GM18867 (cell line): ENCODE results near the gene ZNF408.

Experiments used
- ATAC-seq: cut with Tn5 transposase; IDR thresholded peaks from one replicate; pipeline ENCODE4 v1.9.1; 2021; ENCODE audit warnings: mild to moderate bottlenecking, moderate library complexity; ENCODE audit not compliant: unreplicated experiment

The ZNF408 gene

GRCh38 chr11:46725338-46726205 lies 24.7 kb downstream of the ZNF408 start:
- no peak for ATAC-seq

- no peak for ATAC-seq
These were observed 25.5 kb downstream of the ZNF408 start for GRCh38 chr11:46726206-46726862.

GRCh38 chr11:46727952-46728658 lies 27.3 kb downstream of the ZNF408 start:
- no peak for ATAC-seq

- no peak for ATAC-seq
These were observed 27.8 kb downstream of the ZNF408 start for GRCh38 chr11:46728659-46729040.

GRCh38 chr11:46729110-46730027 lies 28.5 kb downstream of the ZNF408 start:
- no peak for ATAC-seq

GRCh38 chr11:46731545-46731944 lies 30.7 kb downstream of the ZNF408 start:
- ATAC-seq: no peak

- no peak for ATAC-seq
These were observed 32.4 kb downstream of the ZNF408 start for GRCh38 chr11:46733234-46733633.

- ATAC-seq: no peak
These were observed 35.3 kb downstream of the ZNF408 start for GRCh38 chr11:46736146-46736545.

- ATAC-seq: no peak
These were observed 35.8 kb downstream of the ZNF408 start for GRCh38 chr11:46736615-46737014.

- no peak for ATAC-seq
These were observed 36.9 kb downstream of the ZNF408 start for GRCh38 chr11:46737699-46738098.

GRCh38 chr11:46738887-46739286 lies 38.1 kb downstream of the ZNF408 start:
- ATAC-seq: no peak

- ATAC-seq: no peak
These were observed 41.0 kb downstream of the ZNF408 start for GRCh38 chr11:46741600-46742484.

- no peak for ATAC-seq
These were observed 42.2 kb downstream of the ZNF408 start for GRCh38 chr11:46743043-46743442.

- ATAC-seq: no peak
These were observed 43.0 kb downstream of the ZNF408 start for GRCh38 chr11:46743693-46744339.

GRCh38 chr11:46745328-46745727 lies 44.5 kb downstream of the ZNF408 start:
- no peak for ATAC-seq

- ATAC-seq: no peak
These were observed 45.2 kb downstream of the ZNF408 start for GRCh38 chr11:46745995-46746394.

- ATAC-seq: no peak
These were observed 46.3 kb downstream of the ZNF408 start for GRCh38 chr11:46747150-46747549.
